GM23338 (cell line): ENCODE measurements around the gene RECQL.

Source experiments
- CREB1 ChIP-seq: fragments of 250-450 bp; sonication (Bioruptor Pico); IDR thresholded peaks from 2 replicates; pipeline ENCODE4 v1.5.0; 2020; ENCODE audit warnings: low read depth, mild to moderate bottlenecking, moderate library complexity
- EZH2 ChIP-seq: fragments of 200-600 bp; sonication (generic); IDR thresholded peaks from one replicate; pipeline ENCODE4 v1.8.0; 2017; ENCODE audit warnings: antibody characterized with exemption, mild to moderate bottlenecking, low read depth; ENCODE audit not compliant: unreplicated experiment
- EZH2phosphoT487 ChIP-seq: fragments of 200-600 bp; sonication (generic); IDR thresholded peaks from one replicate; pipeline ENCODE4 v1.8.1; 2018; ENCODE audit warnings: antibody characterized with exemption; ENCODE audit not compliant: unreplicated experiment
- POLR2AphosphoS5 ChIP-seq: IDR thresholded peaks from 2 replicates; pipeline ENCODE4 v1.6.1; 2016; ENCODE audit warnings: antibody characterized with exemption, low read depth
- ZNF114 ChIP-seq: fragments of 250-450 bp; sonication (Bioruptor Pico); IDR thresholded peaks from 2 replicates; pipeline ENCODE4 v1.5.0; 2020; ENCODE audit warnings: mild to moderate bottlenecking, moderate library complexity
- TF ChIP-seq, protein P1 (sequence below), 2 experiments: fragments of 200-600 bp in 1 of 2; sonication (generic) in 1 of 2; conservative IDR thresholded peaks; 2 replicates each; pipeline versions ENCODE4 v1.5.1 to v1.6.1; 2016 to 2017; ENCODE audit warnings: antibody characterized with exemption in 2 of 2, low read depth in 2 of 2, mild to moderate bottlenecking in 2 of 2, moderate library complexity in 1 of 2
- TF ChIP-seq, protein P2 (sequence below): fragments of 250-450 bp; sonication (Bioruptor Pico); IDR thresholded peaks from 2 replicates; pipeline ENCODE4 v1.5.0; 2020; ENCODE audit warnings: mild to moderate bottlenecking, moderate library complexity
- TF ChIP-seq, protein P3 (sequence below): IDR thresholded peaks from 2 replicates; pipeline ENCODE4 v1.6.1; 2016; ENCODE audit warnings: antibody characterized with exemption
- TF ChIP-seq, protein P4 (sequence below): IDR thresholded peaks from one replicate; pipeline ENCODE4 v1.6.1; 2018; ENCODE audit warnings: antibody characterized with exemption; ENCODE audit not compliant: unreplicated experiment

DNA sequence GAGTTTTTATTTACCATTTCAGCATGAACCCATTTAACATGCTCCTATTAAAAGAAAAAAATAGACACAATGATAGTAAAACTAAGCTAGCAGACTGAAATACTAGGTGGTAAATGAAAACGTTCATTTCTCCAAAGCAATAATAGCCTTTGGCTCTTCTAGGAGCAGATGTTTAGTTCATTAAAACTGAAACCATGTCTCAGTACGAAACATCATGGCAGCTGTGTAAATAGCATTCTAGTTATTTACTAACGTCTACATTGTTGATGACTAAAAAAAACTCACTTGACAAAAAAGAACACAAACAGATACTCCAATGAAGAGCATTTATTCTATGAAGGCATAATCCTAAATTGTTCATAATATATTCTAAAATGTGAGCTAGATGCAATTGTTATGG, 17.9 kb downstream of the RECQL start:
- TF ChIP-seq EZH2 (no peak), EZH2phosphoT487 (no peak), POLR2AphosphoS5 (no peak), CREB1 (CRISPR knock-in tag) (no peak), ZNF114 (CRISPR knock-in tag) (no peak)
- TF ChIP-seq, protein P1, sequence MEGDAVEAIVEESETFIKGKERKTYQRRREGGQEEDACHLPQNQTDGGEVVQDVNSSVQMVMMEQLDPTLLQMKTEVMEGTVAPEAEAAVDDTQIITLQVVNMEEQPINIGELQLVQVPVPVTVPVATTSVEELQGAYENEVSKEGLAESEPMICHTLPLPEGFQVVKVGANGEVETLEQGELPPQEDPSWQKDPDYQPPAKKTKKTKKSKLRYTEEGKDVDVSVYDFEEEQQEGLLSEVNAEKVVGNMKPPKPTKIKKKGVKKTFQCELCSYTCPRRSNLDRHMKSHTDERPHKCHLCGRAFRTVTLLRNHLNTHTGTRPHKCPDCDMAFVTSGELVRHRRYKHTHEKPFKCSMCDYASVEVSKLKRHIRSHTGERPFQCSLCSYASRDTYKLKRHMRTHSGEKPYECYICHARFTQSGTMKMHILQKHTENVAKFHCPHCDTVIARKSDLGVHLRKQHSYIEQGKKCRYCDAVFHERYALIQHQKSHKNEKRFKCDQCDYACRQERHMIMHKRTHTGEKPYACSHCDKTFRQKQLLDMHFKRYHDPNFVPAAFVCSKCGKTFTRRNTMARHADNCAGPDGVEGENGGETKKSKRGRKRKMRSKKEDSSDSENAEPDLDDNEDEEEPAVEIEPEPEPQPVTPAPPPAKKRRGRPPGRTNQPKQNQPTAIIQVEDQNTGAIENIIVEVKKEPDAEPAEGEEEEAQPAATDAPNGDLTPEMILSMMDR (conservative IDR thresholded peaks at IDR 0.05; ENCODE audit: low read depth in 2 of 2), result no peak
- TF ChIP-seq, protein P2, sequence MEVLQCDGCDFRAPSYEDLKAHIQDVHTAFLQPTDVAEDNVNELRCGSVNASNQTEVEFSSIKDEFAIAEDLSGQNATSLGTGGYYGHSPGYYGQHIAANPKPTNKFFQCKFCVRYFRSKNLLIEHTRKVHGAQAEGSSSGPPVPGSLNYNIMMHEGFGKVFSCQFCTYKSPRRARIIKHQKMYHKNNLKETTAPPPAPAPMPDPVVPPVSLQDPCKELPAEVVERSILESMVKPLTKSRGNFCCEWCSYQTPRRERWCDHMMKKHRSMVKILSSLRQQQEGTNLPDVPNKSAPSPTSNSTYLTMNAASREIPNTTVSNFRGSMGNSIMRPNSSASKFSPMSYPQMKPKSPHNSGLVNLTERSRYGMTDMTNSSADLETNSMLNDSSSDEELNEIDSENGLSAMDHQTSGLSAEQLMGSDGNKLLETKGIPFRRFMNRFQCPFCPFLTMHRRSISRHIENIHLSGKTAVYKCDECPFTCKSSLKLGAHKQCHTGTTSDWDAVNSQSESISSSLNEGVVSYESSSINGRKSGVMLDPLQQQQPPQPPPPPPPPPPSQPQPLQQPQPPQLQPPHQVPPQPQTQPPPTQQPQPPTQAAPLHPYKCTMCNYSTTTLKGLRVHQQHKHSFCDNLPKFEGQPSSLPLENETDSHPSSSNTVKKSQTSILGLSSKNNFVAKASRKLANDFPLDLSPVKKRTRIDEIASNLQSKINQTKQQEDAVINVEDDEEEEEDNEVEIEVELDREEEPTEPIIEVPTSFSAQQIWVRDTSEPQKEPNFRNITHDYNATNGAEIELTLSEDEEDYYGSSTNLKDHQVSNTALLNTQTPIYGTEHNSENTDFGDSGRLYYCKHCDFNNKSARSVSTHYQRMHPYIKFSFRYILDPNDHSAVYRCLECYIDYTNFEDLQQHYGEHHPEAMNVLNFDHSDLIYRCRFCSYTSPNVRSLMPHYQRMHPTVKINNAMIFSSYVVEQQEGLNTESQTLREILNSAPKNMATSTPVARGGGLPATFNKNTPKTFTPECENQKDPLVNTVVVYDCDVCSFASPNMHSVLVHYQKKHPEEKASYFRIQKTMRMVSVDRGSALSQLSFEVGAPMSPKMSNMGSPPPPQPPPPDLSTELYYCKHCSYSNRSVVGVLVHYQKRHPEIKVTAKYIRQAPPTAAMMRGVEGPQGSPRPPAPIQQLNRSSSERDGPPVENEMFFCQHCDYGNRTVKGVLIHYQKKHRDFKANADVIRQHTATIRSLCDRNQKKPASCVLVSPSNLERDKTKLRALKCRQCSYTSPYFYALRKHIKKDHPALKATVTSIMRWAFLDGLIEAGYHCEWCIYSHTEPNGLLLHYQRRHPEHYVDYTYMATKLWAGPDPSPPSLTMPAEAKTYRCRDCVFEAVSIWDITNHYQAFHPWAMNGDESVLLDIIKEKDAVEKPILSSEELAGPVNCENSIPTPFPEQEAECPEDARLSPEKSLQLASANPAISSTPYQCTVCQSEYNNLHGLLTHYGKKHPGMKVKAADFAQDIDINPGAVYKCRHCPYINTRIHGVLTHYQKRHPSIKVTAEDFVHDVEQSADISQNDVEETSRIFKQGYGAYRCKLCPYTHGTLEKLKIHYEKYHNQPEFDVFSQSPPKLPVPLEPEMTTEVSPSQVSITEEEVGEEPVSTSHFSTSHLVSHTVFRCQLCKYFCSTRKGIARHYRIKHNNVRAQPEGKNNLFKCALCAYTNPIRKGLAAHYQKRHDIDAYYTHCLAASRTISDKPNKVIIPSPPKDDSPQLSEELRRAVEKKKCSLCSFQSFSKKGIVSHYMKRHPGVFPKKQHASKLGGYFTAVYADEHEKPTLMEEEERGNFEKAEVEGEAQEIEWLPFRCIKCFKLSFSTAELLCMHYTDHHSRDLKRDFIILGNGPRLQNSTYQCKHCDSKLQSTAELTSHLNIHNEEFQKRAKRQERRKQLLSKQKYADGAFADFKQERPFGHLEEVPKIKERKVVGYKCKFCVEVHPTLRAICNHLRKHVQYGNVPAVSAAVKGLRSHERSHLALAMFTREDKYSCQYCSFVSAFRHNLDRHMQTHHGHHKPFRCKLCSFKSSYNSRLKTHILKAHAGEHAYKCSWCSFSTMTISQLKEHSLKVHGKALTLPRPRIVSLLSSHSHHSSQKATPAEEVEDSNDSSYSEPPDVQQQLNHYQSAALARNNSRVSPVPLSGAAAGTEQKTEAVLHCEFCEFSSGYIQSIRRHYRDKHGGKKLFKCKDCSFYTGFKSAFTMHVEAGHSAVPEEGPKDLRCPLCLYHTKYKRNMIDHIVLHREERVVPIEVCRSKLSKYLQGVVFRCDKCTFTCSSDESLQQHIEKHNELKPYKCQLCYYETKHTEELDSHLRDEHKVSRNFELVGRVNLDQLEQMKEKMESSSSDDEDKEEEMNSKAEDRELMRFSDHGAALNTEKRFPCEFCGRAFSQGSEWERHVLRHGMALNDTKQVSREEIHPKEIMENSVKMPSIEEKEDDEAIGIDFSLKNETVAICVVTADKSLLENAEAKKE (CRISPR knock-in tag), result no peak
- TF ChIP-seq, protein P3, sequence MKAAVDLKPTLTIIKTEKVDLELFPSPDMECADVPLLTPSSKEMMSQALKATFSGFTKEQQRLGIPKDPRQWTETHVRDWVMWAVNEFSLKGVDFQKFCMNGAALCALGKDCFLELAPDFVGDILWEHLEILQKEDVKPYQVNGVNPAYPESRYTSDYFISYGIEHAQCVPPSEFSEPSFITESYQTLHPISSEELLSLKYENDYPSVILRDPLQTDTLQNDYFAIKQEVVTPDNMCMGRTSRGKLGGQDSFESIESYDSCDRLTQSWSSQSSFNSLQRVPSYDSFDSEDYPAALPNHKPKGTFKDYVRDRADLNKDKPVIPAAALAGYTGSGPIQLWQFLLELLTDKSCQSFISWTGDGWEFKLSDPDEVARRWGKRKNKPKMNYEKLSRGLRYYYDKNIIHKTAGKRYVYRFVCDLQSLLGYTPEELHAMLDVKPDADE, result no peak
- TF ChIP-seq, protein P4, sequence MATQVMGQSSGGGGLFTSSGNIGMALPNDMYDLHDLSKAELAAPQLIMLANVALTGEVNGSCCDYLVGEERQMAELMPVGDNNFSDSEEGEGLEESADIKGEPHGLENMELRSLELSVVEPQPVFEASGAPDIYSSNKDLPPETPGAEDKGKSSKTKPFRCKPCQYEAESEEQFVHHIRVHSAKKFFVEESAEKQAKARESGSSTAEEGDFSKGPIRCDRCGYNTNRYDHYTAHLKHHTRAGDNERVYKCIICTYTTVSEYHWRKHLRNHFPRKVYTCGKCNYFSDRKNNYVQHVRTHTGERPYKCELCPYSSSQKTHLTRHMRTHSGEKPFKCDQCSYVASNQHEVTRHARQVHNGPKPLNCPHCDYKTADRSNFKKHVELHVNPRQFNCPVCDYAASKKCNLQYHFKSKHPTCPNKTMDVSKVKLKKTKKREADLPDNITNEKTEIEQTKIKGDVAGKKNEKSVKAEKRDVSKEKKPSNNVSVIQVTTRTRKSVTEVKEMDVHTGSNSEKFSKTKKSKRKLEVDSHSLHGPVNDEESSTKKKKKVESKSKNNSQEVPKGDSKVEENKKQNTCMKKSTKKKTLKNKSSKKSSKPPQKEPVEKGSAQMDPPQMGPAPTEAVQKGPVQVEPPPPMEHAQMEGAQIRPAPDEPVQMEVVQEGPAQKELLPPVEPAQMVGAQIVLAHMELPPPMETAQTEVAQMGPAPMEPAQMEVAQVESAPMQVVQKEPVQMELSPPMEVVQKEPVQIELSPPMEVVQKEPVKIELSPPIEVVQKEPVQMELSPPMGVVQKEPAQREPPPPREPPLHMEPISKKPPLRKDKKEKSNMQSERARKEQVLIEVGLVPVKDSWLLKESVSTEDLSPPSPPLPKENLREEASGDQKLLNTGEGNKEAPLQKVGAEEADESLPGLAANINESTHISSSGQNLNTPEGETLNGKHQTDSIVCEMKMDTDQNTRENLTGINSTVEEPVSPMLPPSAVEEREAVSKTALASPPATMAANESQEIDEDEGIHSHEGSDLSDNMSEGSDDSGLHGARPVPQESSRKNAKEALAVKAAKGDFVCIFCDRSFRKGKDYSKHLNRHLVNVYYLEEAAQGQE, result no peak
